HG02763 (cell line): ENCODE results near the gene CDKN3.
"Not testable (repeated sequence)": the region's sequence is repeated elsewhere in the genome, so short reads cannot be mapped to it uniquely, and the experiment has no call there.

Experiments
- ATAC-seq: cut with Tn5 transposase; IDR thresholded peaks from one replicate; pipeline ENCODE4 v1.9.1; 2021; ENCODE audit warnings: mild to moderate bottlenecking, moderate library complexity; ENCODE audit not compliant: unreplicated experiment

Gene CDKN3

GRCh38 chr14:54369343-54369742, 27.5 kb upstream of the CDKN3 start:
- ATAC-seq = no peak

GRCh38 chr14:54370323-54371198, 26.2 kb upstream of the CDKN3 start:
- no peak for ATAC-seq

- ATAC-seq = no peak
These were observed 22.5 kb upstream of the CDKN3 start for GRCh38 chr14:54374117-54374884.

- no peak for ATAC-seq
These were observed 19.3 kb upstream of the CDKN3 start for GRCh38 chr14:54377501-54377900.

GRCh38 chr14:54378893-54379292, 17.9 kb upstream of the CDKN3 start:
- not testable (repeated sequence) for ATAC-seq

GRCh38 chr14:54380558-54380957, 16.2 kb upstream of the CDKN3 start:
- not testable (repeated sequence) for ATAC-seq

- no peak for ATAC-seq
These were observed 15.0 kb upstream of the CDKN3 start for GRCh38 chr14:54381821-54382220.

- ATAC-seq = no peak
These were observed 13.0 kb upstream of the CDKN3 start for GRCh38 chr14:54383835-54384234.

GRCh38 chr14:54385556-54385955, 11.3 kb upstream of the CDKN3 start:
- ATAC-seq = no peak

GRCh38 chr14:54387328-54387727, 9.5 kb upstream of the CDKN3 start:
- no peak for ATAC-seq

- no peak for ATAC-seq
These were observed 4.5 kb upstream of the CDKN3 start for GRCh38 chr14:54392131-54392859.

- not testable (repeated sequence) for ATAC-seq
These were observed 3.6 kb upstream of the CDKN3 start for GRCh38 chr14:54392986-54393884.

GRCh38 chr14:54394596-54394995, 2.2 kb upstream of the CDKN3 start:
- ATAC-seq = no peak

- no peak for ATAC-seq
These were observed 1.5 kb upstream of the CDKN3 start for GRCh38 chr14:54395284-54395683.

- no peak for ATAC-seq
These were observed 1.1 kb upstream of the CDKN3 start for GRCh38 chr14:54395716-54396115.

- ATAC-seq = no peak
These were observed 669 bp upstream of the CDKN3 start for GRCh38 chr14:54396183-54396492.

GRCh38 chr14:54399560-54399959, 2.8 kb downstream of the CDKN3 start:
- no peak for ATAC-seq

GRCh38 chr14:54403401-54404005, 6.7 kb downstream of the CDKN3 start:
- ATAC-seq = not testable (repeated sequence)

- no peak for ATAC-seq
These were observed 13.4 kb downstream of the CDKN3 start for GRCh38 chr14:54410215-54410614.

- no peak for ATAC-seq
These were observed 14.6 kb downstream of the CDKN3 start for GRCh38 chr14:54411371-54411770.
